H9 (cell line): ENCODE measurements around the gene CARM1. TPM values are rescaled to one million over a fixed set of nuclear protein-coding genes. Genes with fewer than 3 reads are reported as not detected.
A peak's percentile ranks its signal among the peaks of the same experiment; 100 is the strongest.

Source experiments
- DNase-seq: peaks from one replicate; pipeline ENCODE4 v3.0.0-alpha.2; 2017
- H2AFZ ChIP-seq: one replicate; pipeline ENCODE4 v1.6.1; 2013; ENCODE audit warnings: mild to moderate bottlenecking, low read length, control low read depth, moderate library complexity
- H2AK5ac ChIP-seq: 2 replicates; pipeline ENCODE4 v1.6.1; 2013; ENCODE audit warnings: low read length, control low read depth, mixed read lengths; ENCODE audit not compliant: insufficient read length
- H2BK120ac ChIP-seq: one replicate; pipeline ENCODE4 v1.6.1; 2013; ENCODE audit warnings: low read depth, mild to moderate bottlenecking, low read length, control low read depth, inconsistent platforms; ENCODE audit not compliant: poor library complexity, severe bottlenecking
- H2BK12ac ChIP-seq: 2 replicates; pipeline ENCODE4 v1.6.1; 2013; ENCODE audit warnings: low read length, control low read depth, mixed read lengths, low read depth; ENCODE audit not compliant: insufficient read length
- H2BK15ac ChIP-seq: 2 replicates; pipeline ENCODE4 v1.6.1; 2013; ENCODE audit warnings: low read depth, low read length, control low read depth
- H2BK20ac ChIP-seq: one replicate; pipeline ENCODE4 v1.6.1; 2013; ENCODE audit warnings: low read depth, mild to moderate bottlenecking, low read length, control low read depth, inconsistent platforms; ENCODE audit not compliant: poor library complexity, severe bottlenecking
- H2BK5ac ChIP-seq: 2 replicates; pipeline ENCODE4 v1.6.1; 2013; ENCODE audit warnings: low read length, control low read depth, mixed read lengths; ENCODE audit not compliant: insufficient read length
- H3K14ac ChIP-seq: 2 replicates; pipeline ENCODE4 v1.6.1; 2013; ENCODE audit warnings: low read length, control low read depth; ENCODE audit not compliant: insufficient read depth
- H3K18ac ChIP-seq: 2 replicates; pipeline ENCODE4 v1.6.1; 2013; ENCODE audit warnings: low read depth, mild to moderate bottlenecking, mixed read lengths, low read length, control low read depth; ENCODE audit not compliant: insufficient read length
- H3K23ac ChIP-seq: 2 replicates; pipeline ENCODE4 v1.6.1; 2013; ENCODE audit warnings: low read length, control low read depth, mixed read lengths, low read depth; ENCODE audit not compliant: insufficient read length
- H3K23me2 ChIP-seq: 2 replicates; pipeline ENCODE4 v1.6.1; 2013; ENCODE audit warnings: low read depth, mild to moderate bottlenecking, mixed read lengths, low read length, control low read depth; ENCODE audit not compliant: insufficient read length, poor library complexity, severe bottlenecking
- H3K27ac ChIP-seq: 2 replicates; pipeline ENCODE4 v1.5.1; 2013; ENCODE audit warnings: low read length, control low read depth, mixed read lengths, low read depth; ENCODE audit not compliant: insufficient read length
- H3K27me3 ChIP-seq: 2 replicates; pipeline ENCODE4 v1.6.1; 2013; ENCODE audit warnings: low read length, control low read depth, inconsistent platforms; ENCODE audit not compliant: insufficient read depth
- H3K4ac ChIP-seq: 2 replicates; pipeline ENCODE4 v1.6.1; 2013; ENCODE audit warnings: low read depth, mild to moderate bottlenecking, control low read depth, inconsistent platforms, low read length, moderate library complexity
- H3K4me1 ChIP-seq: 2 replicates; pipeline ENCODE4 v1.6.1; 2013; ENCODE audit warnings: low read length, control low read depth, inconsistent platforms; ENCODE audit not compliant: insufficient read depth
- H3K4me2 ChIP-seq: 2 replicates; pipeline ENCODE4 v1.6.1; 2013; ENCODE audit warnings: low read length, control low read depth, mixed read lengths; ENCODE audit not compliant: insufficient read length, insufficient read depth
- H3K56ac ChIP-seq: 2 replicates; pipeline ENCODE4 v1.6.1; 2013; ENCODE audit warnings: low read depth, mild to moderate bottlenecking, mixed read lengths, low read length, control low read depth; ENCODE audit not compliant: insufficient read length
- H3K79me1 ChIP-seq: 2 replicates; pipeline ENCODE4 v1.6.1; 2013; ENCODE audit warnings: low read depth, mild to moderate bottlenecking, moderate library complexity, low read length, control low read depth, inconsistent platforms; ENCODE audit not compliant: insufficient read depth, poor library complexity, severe bottlenecking
- H3K79me2 ChIP-seq: 2 replicates; pipeline ENCODE4 v1.6.1; 2013; ENCODE audit warnings: low read length, control low read depth, inconsistent platforms; ENCODE audit not compliant: insufficient read depth
- H3K9ac ChIP-seq: 2 replicates; pipeline ENCODE4 v1.6.1; 2013; ENCODE audit warnings: low read length, control low read depth, mixed read lengths; ENCODE audit not compliant: insufficient read length; ENCODE audit errors: extremely low read depth
- H3K9me3 ChIP-seq: one replicate; pipeline ENCODE4 v1.6.1; 2013; ENCODE audit warnings: low read depth, low read length, inconsistent platforms; ENCODE audit not compliant: control insufficient read depth
- H3T11ph ChIP-seq: one replicate; pipeline ENCODE4 v1.6.1; 2013; ENCODE audit warnings: mild to moderate bottlenecking, low read length, control low read depth, inconsistent platforms
- H4K20me1 ChIP-seq: one replicate; pipeline ENCODE4 v1.6.1; 2013; ENCODE audit not compliant: control insufficient read depth, insufficient read length, insufficient read depth
- H4K5ac ChIP-seq: 2 replicates; pipeline ENCODE4 v1.6.1; 2013; ENCODE audit warnings: low read depth, mild to moderate bottlenecking, mixed read lengths, low read length, control low read depth; ENCODE audit not compliant: insufficient read length
- H4K8ac ChIP-seq: replicated peaks from 2 replicates; pipeline ENCODE4 v1.6.1; 2013; ENCODE audit warnings: low read length, control low read depth, mixed read lengths, low read depth; ENCODE audit not compliant: insufficient read length
- H4K91ac ChIP-seq: 2 replicates; pipeline ENCODE4 v1.6.1; 2013; ENCODE audit warnings: low read depth, mild to moderate bottlenecking, moderate library complexity, mixed read lengths, low read length, control low read depth; ENCODE audit not compliant: insufficient read length
- H3K27ac Mint-ChIP-seq, 3 experiments: 2 replicates in 2 of 3; 3 replicates in 1 of 3; pipeline ENCODE4 v1.8.0; 2020 to 2021; ENCODE audit warnings: mixed read lengths in 3 of 3, mild to moderate bottlenecking in 1 of 3, moderate library complexity in 1 of 3
- H3K27me3 Mint-ChIP-seq: 2 replicates; pipeline ENCODE4 v1.8.0; 2021; ENCODE audit warnings: low read depth, mild to moderate bottlenecking, moderate library complexity, mixed read lengths
- H3K36me3 Mint-ChIP-seq, 3 experiments: 2 replicates in 2 of 3; 3 replicates in 1 of 3; pipeline ENCODE4 v1.8.0; 2020 to 2021; ENCODE audit warnings: low read depth in 3 of 3, mixed read lengths in 3 of 3; ENCODE audit not compliant: insufficient read depth in 1 of 3
- H3K4me1 Mint-ChIP-seq, 2 experiments: 2 replicates each; pipeline ENCODE4 v1.8.0; 2020; ENCODE audit warnings: mixed read lengths in 2 of 2
- H3K4me3 Mint-ChIP-seq, 2 experiments: 2 replicates in 1 of 2; 3 replicates in 1 of 2; pipeline ENCODE4 v1.8.0; 2020 to 2021; ENCODE audit warnings: mild to moderate bottlenecking in 2 of 2, mixed read lengths in 2 of 2, moderate library complexity in 1 of 2
- H3K9me3 Mint-ChIP-seq, 2 experiments: 2 replicates in 1 of 2; 3 replicates in 1 of 2; pipeline ENCODE4 v1.8.0; 2020; ENCODE audit warnings: mild to moderate bottlenecking in 2 of 2, mixed read lengths in 2 of 2, moderate library complexity in 1 of 2
- WGBS: extraction: QIAGEN DNeasy Blood & Tissue Kit; methylation state at CpG from one replicate; pipeline ENCODE4 v1.1.7; 2013; ENCODE audit warnings: missing lambda C conversion rate, low lambda C conversion rate, mixed read lengths; ENCODE audit not compliant: insufficient read length; ENCODE audit errors: extremely low coverage; 5-methylcytosine and 5-hydroxymethylcytosine counted together
- total RNA-seq: library from RNA; stranded (reverse); gene quantifications from 2 replicates; pipeline ENCODE4 v1.2.1, GENCODE V29; 2021
- TF ChIP-seq, protein P1 (sequence below): fragments of 200-600 bp; sonication (generic); conservative IDR thresholded peaks from 3 replicates; pipeline ENCODE4 v1.8.0; 2021; ENCODE audit warnings: antibody characterized with exemption, mild to moderate bottlenecking

Gene CARM1
- total RNA-seq, 1 experiment from 2014 or later, result 111 TPM

DNA sequence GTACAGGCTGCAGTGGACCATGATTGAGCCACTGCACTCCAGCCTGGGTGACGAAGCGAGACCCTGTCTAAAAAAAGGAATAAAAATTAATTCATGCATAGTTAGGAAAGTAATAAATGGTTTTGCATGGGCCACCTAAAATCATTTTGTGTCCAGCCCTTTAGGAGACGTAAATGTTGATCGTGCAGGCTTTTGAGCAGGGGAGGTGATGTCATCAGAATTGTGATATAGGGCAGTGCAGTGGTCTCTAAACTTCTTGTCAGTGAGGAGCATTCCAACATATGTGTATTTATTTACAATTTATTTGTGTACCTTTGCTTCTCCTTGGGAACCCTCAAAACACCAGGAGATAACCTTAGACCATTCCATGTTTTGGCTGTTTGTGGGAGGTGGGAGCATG is 92.5 kb downstream of the CARM1 start:
- Histone ChIP-seq H3K56ac (no peak overlapping the region), H3K4me2 (no peak overlapping the region), H3K9me3 (no peaks in the 10 kb centered on the region), H3K9ac (no peak overlapping the region), H4K5ac (no peak overlapping the region), H2BK120ac (no peak overlapping the region), H3K27ac (no peak overlapping the region), H2AK5ac (no peak overlapping the region), H3K4ac (no peak overlapping the region), H2BK5ac (no peak overlapping the region), H4K8ac (no peak overlapping the region), H2BK15ac (no peak overlapping the region), H4K91ac (no peak overlapping the region), H2BK12ac (no peak overlapping the region), H3K4me1 (no peaks in the 10 kb centered on the region; the same call in 1 of the 2 replicates), H3K23ac (no peak overlapping the region), H3K23me2 (peaks cover 15% of the 10 kb centered on the region), H3K79me2 (peaks cover 56% of the 10 kb centered on the region), H3K27me3 (no peaks in the 10 kb centered on the region), H2AFZ (no peak overlapping the region), H3K18ac (no peak overlapping the region), H2BK20ac (no peak overlapping the region), H3K14ac (no peak overlapping the region), H4K20me1 (peaks cover 6% of the 10 kb centered on the region), H3T11ph (no peak overlapping the region), H3K79me1 (no peaks in the 10 kb centered on the region)
- TF ChIP-seq, protein P1, sequence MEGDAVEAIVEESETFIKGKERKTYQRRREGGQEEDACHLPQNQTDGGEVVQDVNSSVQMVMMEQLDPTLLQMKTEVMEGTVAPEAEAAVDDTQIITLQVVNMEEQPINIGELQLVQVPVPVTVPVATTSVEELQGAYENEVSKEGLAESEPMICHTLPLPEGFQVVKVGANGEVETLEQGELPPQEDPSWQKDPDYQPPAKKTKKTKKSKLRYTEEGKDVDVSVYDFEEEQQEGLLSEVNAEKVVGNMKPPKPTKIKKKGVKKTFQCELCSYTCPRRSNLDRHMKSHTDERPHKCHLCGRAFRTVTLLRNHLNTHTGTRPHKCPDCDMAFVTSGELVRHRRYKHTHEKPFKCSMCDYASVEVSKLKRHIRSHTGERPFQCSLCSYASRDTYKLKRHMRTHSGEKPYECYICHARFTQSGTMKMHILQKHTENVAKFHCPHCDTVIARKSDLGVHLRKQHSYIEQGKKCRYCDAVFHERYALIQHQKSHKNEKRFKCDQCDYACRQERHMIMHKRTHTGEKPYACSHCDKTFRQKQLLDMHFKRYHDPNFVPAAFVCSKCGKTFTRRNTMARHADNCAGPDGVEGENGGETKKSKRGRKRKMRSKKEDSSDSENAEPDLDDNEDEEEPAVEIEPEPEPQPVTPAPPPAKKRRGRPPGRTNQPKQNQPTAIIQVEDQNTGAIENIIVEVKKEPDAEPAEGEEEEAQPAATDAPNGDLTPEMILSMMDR, result no peak
- peaks cover 11 to 18% (median 17%) of the 10 kb centered on the region in 3 experiments; a peak in 6 of 7 replicates for H3K36me3 Mint-ChIP-seq
- no peaks in the 10 kb centered on the region for H3K27me3 Mint-ChIP-seq
- no peak for DNase-seq
- no CpG with 5 or more reads among the region's 4 CpGs for WGBS
- H3K4me3 Mint-ChIP-seq, result peak overlapping the region in 1 of 2 experiments; percentile 15; a peak in 2 of 5 replicates
- H3K9me3 Mint-ChIP-seq, result peaks cover 0 to 2% of the 10 kb centered on the region in 2 experiments; a peak in 1 of 5 replicates
- peaks cover 39 to 46% of the 10 kb centered on the region in 2 experiments for H3K4me1 Mint-ChIP-seq
- H3K27ac Mint-ChIP-seq, result no peak overlapping the region
